PC-3 (cell line): ENCODE measurements around the gene CDHR5.

Source experiments
- EZH2 ChIP-seq: fragments of 300-600 bp; sonication (generic); IDR thresholded peaks from one replicate; pipeline ENCODE4 v1.6.1; 2017; ENCODE audit warnings: antibody characterized with exemption, mild to moderate bottlenecking, low read length; ENCODE audit not compliant: unreplicated experiment
- EZH2phosphoT487 ChIP-seq: fragments of 300-600 bp; sonication (generic); IDR thresholded peaks from 2 replicates; pipeline ENCODE4 v1.6.1; 2018; ENCODE audit warnings: mild to moderate bottlenecking, antibody characterized with exemption, low read length, borderline replicate concordance
- TF ChIP-seq, protein P1 (sequence below): fragments of 300-600 bp; sonication (generic); conservative IDR thresholded peaks from 2 replicates; pipeline ENCODE4 v1.5.1; 2017; ENCODE audit warnings: antibody characterized with exemption, low read depth, mild to moderate bottlenecking, low read length

DNA sequence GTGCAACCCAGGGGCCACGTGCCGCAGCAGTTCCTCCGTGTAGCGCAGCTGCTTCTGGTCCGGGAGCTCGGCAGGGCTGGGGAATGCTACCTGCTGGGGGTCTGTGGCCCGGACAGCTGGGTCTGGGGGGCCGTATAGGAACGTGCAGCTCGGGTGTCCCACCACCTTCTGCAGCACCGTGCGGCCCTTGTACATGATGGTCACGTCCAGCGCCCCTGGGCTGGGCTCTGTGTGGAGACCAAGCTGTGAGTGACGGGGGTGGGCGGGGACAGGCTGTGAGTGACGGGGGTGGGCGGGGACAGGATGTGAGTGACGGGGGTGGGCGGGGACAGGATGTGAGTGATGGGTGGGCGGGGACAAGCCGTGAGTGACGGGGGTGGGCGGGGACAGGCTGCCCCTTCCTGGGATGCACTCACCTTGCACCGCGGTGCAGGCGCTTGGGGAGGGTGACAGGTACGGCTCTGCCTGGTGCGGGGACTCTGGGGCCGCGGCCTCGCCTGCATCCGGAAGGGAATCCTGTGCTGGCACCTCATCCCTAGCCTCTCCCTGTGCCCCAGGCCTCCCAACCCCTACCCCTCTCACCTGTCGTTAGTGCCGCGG, 11.3 kb downstream of the CDHR5 start:
- TF ChIP-seq, protein P1, sequence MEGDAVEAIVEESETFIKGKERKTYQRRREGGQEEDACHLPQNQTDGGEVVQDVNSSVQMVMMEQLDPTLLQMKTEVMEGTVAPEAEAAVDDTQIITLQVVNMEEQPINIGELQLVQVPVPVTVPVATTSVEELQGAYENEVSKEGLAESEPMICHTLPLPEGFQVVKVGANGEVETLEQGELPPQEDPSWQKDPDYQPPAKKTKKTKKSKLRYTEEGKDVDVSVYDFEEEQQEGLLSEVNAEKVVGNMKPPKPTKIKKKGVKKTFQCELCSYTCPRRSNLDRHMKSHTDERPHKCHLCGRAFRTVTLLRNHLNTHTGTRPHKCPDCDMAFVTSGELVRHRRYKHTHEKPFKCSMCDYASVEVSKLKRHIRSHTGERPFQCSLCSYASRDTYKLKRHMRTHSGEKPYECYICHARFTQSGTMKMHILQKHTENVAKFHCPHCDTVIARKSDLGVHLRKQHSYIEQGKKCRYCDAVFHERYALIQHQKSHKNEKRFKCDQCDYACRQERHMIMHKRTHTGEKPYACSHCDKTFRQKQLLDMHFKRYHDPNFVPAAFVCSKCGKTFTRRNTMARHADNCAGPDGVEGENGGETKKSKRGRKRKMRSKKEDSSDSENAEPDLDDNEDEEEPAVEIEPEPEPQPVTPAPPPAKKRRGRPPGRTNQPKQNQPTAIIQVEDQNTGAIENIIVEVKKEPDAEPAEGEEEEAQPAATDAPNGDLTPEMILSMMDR: no peak
- TF ChIP-seq EZH2: no peak
- TF ChIP-seq EZH2phosphoT487: no peak
